Choroid plexus epithelial cell (primary cell): ENCODE measurements around the gene TASP1.

Experiments
- DNase-seq: peaks from one replicate; pipeline ENCODE4 v3.0.0-alpha.2; 2010; ENCODE audit warnings: low read depth
- H3K4me3 ChIP-seq: 2 replicates; pipeline ENCODE4 v1.5.1; 2011; ENCODE audit warnings: low read depth, mild to moderate bottlenecking, control low read depth, low read length, moderate library complexity
- CTCF ChIP-seq: conservative IDR thresholded peaks from 2 replicates; pipeline ENCODE4 v1.5.1; 2011; ENCODE audit warnings: low read depth, mild to moderate bottlenecking, control low read depth, inconsistent platforms, low read length, moderate library complexity

Gene TASP1

GRCh38 chr20:13678944-13679343 is 40.2 kb upstream of the TASP1 start:
- TF ChIP-seq CTCF = no peak
- H3K4me3 ChIP-seq = no peak overlapping the region
- no peak for DNase-seq

DNA sequence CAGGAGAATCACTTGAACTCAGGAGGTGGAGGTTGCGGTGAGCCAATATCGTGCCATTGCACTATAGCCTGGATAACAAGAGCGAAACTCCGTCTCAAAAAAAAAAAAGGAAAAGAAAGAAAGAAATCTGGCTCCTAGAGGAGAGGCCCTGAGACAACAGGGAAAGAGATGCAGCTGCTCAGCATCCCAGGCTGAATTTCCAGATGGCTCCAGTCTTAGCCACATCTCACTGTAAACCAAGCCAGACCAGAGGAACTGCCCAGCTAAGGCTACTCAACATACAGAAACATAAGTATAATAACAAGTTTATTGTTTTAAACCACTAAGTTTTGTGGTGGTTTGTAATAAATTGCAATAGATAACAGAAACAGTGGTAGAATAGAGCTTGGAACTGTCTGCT is 38.5 kb upstream of the TASP1 start:
- TF ChIP-seq CTCF = no peak
- DNase-seq = no peak
- no peak overlapping the region for H3K4me3 ChIP-seq

DNA sequence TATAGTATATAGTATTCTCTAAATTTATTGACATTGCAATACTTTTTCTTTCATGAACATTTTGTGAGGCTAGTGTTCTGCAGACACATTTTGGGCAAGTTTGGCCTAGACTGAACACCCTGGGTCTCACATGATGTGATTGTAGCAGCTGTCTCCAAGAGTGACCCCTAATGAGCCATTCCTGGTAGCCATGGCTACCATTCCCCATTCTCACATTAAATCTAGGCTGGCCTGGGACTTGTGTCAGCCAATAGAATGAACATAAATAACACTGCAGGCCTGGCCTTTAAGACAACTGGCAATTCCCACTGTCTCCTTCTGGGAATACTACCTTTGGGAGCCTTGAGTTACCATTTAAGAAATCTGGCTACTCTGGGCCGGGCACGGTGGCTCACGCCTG is 38.0 kb upstream of the TASP1 start:
- no peak for DNase-seq
- H3K4me3 ChIP-seq = no peak overlapping the region
- TF ChIP-seq CTCF = no peak

DNA sequence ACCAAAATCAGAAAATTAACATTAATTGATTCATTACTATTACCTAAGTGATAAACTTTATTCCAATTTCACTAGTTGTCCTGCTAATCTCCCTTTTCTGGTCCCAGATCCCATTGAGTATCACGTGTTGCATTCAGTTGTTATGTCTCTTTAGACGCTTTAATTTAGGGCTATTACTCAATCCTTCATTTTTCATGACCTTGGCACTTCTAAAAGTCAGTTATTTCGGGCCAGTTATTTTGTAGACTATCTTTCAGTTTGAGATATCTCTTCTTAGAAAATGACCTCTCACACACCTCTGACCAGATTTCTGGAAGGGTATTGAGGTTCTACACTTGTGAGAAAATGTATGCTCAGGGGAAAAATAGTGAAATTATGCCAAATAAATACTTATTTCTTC is 34.0 kb upstream of the TASP1 start:
- H3K4me3 ChIP-seq = no peak overlapping the region
- no peak for DNase-seq
- TF ChIP-seq CTCF = no peak

DNA sequence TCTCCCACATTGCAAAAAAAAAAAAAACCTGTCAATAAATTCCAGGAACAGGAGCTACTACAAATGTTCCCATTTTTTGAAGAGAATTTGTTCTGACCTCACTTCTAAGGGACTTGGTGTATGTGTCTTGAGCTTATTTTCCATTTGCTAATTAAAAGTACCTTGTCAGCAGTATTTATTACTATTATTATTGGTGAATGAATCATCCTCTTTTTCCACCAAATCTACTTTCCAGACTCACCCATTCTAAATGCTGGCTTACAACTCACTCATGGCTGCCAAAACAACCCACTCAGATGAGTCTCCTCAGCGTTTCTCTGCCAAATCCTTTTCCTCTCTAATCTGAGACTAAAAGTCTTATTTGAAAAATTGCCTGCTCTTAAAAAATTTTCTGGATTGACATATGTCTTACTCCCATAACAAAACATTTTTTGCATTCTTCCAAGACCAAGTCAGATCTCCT is 33.2 kb upstream of the TASP1 start:
- TF ChIP-seq CTCF = no peak
- no peak overlapping the region for H3K4me3 ChIP-seq
- DNase-seq = peak; percentile 47

GRCh38 chr20:13671512-13671911 is 32.8 kb upstream of the TASP1 start:
- no peak for TF ChIP-seq CTCF
- no peak for DNase-seq
- no peak overlapping the region for H3K4me3 ChIP-seq

DNA sequence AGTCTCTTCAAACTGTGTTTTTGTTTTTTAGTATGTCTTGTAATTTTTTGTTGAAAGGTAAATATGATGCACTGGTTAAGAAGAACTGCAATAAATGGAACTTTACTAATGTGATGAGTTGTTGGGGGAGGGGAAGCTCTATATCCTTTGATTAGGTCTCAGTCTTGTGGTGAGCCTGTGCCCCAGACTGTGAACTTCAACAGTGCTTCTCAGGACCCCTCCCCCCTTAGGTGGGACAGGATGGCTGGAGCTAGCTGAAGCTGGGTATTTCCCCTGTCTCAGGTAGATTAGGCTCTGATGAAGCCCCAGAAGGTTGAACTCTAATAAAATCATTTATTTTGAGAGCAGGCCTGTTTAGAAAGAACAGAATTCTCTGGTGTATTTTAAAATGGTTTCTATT is 31.4 kb upstream of the TASP1 start:
- no peak for DNase-seq
- H3K4me3 ChIP-seq = no peak overlapping the region
- TF ChIP-seq CTCF = no peak
